GM12878 (cell line): ENCODE data around the gene AGAP1. TPM values are rescaled to one million over a fixed set of nuclear protein-coding genes. Genes with fewer than 3 reads are reported as not detected.

Source experiments
- ATAC-seq: fragments of 200-7000 bp; cut with Tn5 transposase; 3 replicates; pipeline ENCODE4 v1.9.1; 2020; ENCODE audit warnings: mild to moderate bottlenecking, moderate library complexity
- BruUV-seq: library from RNA; stranded (reverse); fragments of 400-500 nt; replicated peaks from 2 replicates; lab custom pipeline; 2021; lab: Mats Ljungman, UMichigan
- CTCF ChIA-PET: fragments of 300-600 bp; sonication (Branson Sonifier 250); formaldehyde crosslinking; extraction: SDS; loops from one replicate; lab custom pipeline; 2021; ENCODE audit warnings: inconsistent platforms; lab: Yijun Ruan, JAX
- POLR2A ChIA-PET: fragments of 350-600 bp; formaldehyde crosslinking; extraction: SDS; loops from one replicate; lab custom pipeline; 2021; ENCODE audit warnings: inconsistent platforms; lab: Charles Lee
- RAD21 ChIA-PET: fragments of 300-600 bp; sonication (Branson Sonifier 250); formaldehyde crosslinking; loops from one replicate; lab custom pipeline; 2023; ENCODE audit warnings: antibody characterized with exemption; ENCODE audit not compliant: unreplicated experiment; lab: Charles Lee
- SMC1A ChIA-PET: fragments of 300-600 bp; sonication (Branson Sonifier 250); formaldehyde crosslinking; loops from one replicate; lab custom pipeline; 2023; ENCODE audit not compliant: unreplicated experiment, uncharacterized antibody; lab: Charles Lee
- DNase-seq: peaks from one replicate; pipeline ENCODE4 v3.0.0-alpha.2; 2011; ENCODE audit warnings: low read depth, low spot score
- FAIRE-seq: peaks from 3 replicates; lab custom pipeline; 2011; peaks lifted over from hg19 to GRCh38; lab: Jason Lieb, UNC
- H2AFZ ChIP-seq: 2 replicates; pipeline ENCODE4 v1.6.0; 2011; ENCODE audit warnings: low read depth, low read length, control low read depth; ENCODE audit not compliant: control insufficient read depth
- H3K27ac ChIP-seq: 2 replicates; pipeline ENCODE4 v1.5.1; 2011; ENCODE audit warnings: control low read depth; ENCODE audit not compliant: control insufficient read depth, insufficient read depth
- H3K27me3 ChIP-seq, 2 experiments: replicated peaks in 1 of 2; 2 replicates each; pipeline versions ENCODE4 v1.6.0 to v1.6.1; 2011; ENCODE audit warnings: low read length in 1 of 2; ENCODE audit not compliant: control insufficient read depth in 2 of 2, insufficient read depth in 2 of 2
- H3K36me3 ChIP-seq, 2 experiments: 2 replicates each; pipeline ENCODE4 v1.5.1; 2011; ENCODE audit warnings: low read length in 1 of 2; ENCODE audit not compliant: control insufficient read depth in 2 of 2, insufficient read depth in 2 of 2
- H3K4me1 ChIP-seq: 2 replicates; pipeline ENCODE4 v1.6.1; 2011; ENCODE audit warnings: mild to moderate bottlenecking, low read length, moderate library complexity, mixed read lengths; ENCODE audit not compliant: control insufficient read depth, insufficient read depth
- H3K4me2 ChIP-seq: 2 replicates; pipeline ENCODE4 v1.6.0; 2011; ENCODE audit warnings: control low read depth; ENCODE audit not compliant: control insufficient read depth, insufficient read depth
- H3K4me3 ChIP-seq: fragments of 200-600 bp; sonication (generic); 2 replicates; pipeline ENCODE4 v1.5.1; 2016
- H3K79me2 ChIP-seq: 2 replicates; pipeline ENCODE4 v1.6.0; 2011; ENCODE audit warnings: low read length; ENCODE audit not compliant: control insufficient read depth, insufficient read depth
- H3K9ac ChIP-seq: 2 replicates; pipeline ENCODE4 v1.8.0; 2011; ENCODE audit warnings: low read length, control low read depth, mixed read lengths; ENCODE audit not compliant: control insufficient read depth, insufficient read depth
- H3K9me3 ChIP-seq: replicated peaks from 3 replicates; pipeline ENCODE4 v1.5.1; 2011; ENCODE audit warnings: mild to moderate bottlenecking, low read length; ENCODE audit not compliant: control insufficient read depth, insufficient read depth
- H4K20me1 ChIP-seq: 2 replicates; pipeline ENCODE4 v1.6.0; 2011; ENCODE audit not compliant: control insufficient read depth, insufficient read depth
- ATF2 ChIP-seq: IDR thresholded peaks from 2 replicates; pipeline ENCODE4 v1.6.1; 2012; ENCODE audit warnings: low read length, inconsistent platforms
- BHLHE40 ChIP-seq, 2 experiments: fragments of 450-650 bp in 1 of 2; IDR thresholded peaks; 2 replicates each; pipeline ENCODE4 v1.6.1; 2011 to 2017; ENCODE audit warnings: low read depth in 2 of 2, borderline replicate concordance in 1 of 2, improper control_type of control experiment in 1 of 2, low read length in 1 of 2, mild to moderate bottlenecking in 1 of 2
- BMI1 ChIP-seq: fragments of 450-650 bp; IDR thresholded peaks from 2 replicates; pipeline ENCODE4 v1.6.1; 2016; ENCODE audit warnings: mild to moderate bottlenecking, moderate library complexity, borderline replicate concordance
- DPF2 ChIP-seq: fragments of 450-650 bp; IDR thresholded peaks from 2 replicates; pipeline ENCODE4 v1.6.1; 2017; ENCODE audit warnings: mild to moderate bottlenecking
- EP300 ChIP-seq, 2 experiments: fragments of 150-350 bp in 1 of 2; IDR thresholded peaks; 2 replicates each; pipeline ENCODE4 v1.6.1; 2011 to 2012; ENCODE audit warnings: low read depth in 2 of 2, low read length in 2 of 2, borderline replicate concordance in 1 of 2, improper control_type of control experiment in 1 of 2, inconsistent platforms in 1 of 2; ENCODE audit not compliant: control insufficient read depth in 1 of 2
- ETV6 ChIP-seq, 2 experiments: fragments of 450-650 bp in 1 of 2; IDR thresholded peaks in 1 of 2; conservative IDR thresholded peaks in 1 of 2; 2 replicates each; pipeline ENCODE4 v1.6.1; 2014; ENCODE audit warnings: antibody characterized with exemption in 1 of 2, borderline replicate concordance in 1 of 2, low read depth in 1 of 2, mild to moderate bottlenecking in 1 of 2, moderate library complexity in 1 of 2
- IKZF1 ChIP-seq: fragments of 450-650 bp; conservative IDR thresholded peaks from 2 replicates; pipeline ENCODE4 v1.6.1; 2017; ENCODE audit warnings: antibody characterized with exemption, mild to moderate bottlenecking
- IRF3 ChIP-seq: fragments of 450-650 bp; IDR thresholded peaks from 2 replicates; pipeline ENCODE4 v1.6.1; 2014; ENCODE audit warnings: mild to moderate bottlenecking
- IRF4 ChIP-seq: IDR thresholded peaks from 2 replicates; pipeline ENCODE4 v1.6.1; 2011; ENCODE audit warnings: low read depth, low read length
- RELA ChIP-seq: fragments of 450-650 bp; IDR thresholded peaks from 2 replicates; pipeline ENCODE4 v1.8.0; 2014; ENCODE audit warnings: borderline replicate concordance; ENCODE audit not compliant: partially characterized antibody
- REST ChIP-seq: IDR thresholded peaks from 2 replicates; pipeline ENCODE4 v1.6.1; 2012; ENCODE audit warnings: mild to moderate bottlenecking, low read depth, low read length
- SMAD1 ChIP-seq: fragments of 450-650 bp; IDR thresholded peaks from 2 replicates; pipeline ENCODE4 v1.6.1; 2018; ENCODE audit warnings: mild to moderate bottlenecking, low read depth; ENCODE audit not compliant: partially characterized antibody
- SPI1 ChIP-seq: IDR thresholded peaks from 2 replicates; pipeline ENCODE4 v1.6.1; 2011; ENCODE audit warnings: low read depth, mild to moderate bottlenecking, low read length, moderate library complexity, borderline replicate concordance; ENCODE audit not compliant: insufficient read depth
- SREBF1 ChIP-seq: IDR thresholded peaks from 2 replicates; pipeline ENCODE4 v1.6.1; 2012; ENCODE audit warnings: mild to moderate bottlenecking, low read length
- TBL1XR1 ChIP-seq: IDR thresholded peaks from 2 replicates; pipeline ENCODE4 v1.6.1; 2012; ENCODE audit warnings: low read depth, low read length, improper control_type of control experiment
- TCF3 ChIP-seq: IDR thresholded peaks from 2 replicates; pipeline ENCODE4 v1.6.1; 2012; ENCODE audit warnings: low read depth, mild to moderate bottlenecking, low read length, borderline replicate concordance; ENCODE audit not compliant: insufficient read depth
- TCF7 ChIP-seq: IDR thresholded peaks from 2 replicates; pipeline ENCODE4 v1.6.1; 2014; ENCODE audit warnings: antibody characterized with exemption, borderline replicate concordance
- ZNF217 ChIP-seq: fragments of 450-650 bp; IDR thresholded peaks from 2 replicates; pipeline ENCODE4 v1.6.1; 2017; ENCODE audit warnings: antibody characterized with exemption, mild to moderate bottlenecking
- WGBS: methylation state at CpG from one replicate; pipeline ENCODE4 v1.1.6; 2016; ENCODE audit warnings: low lambda C conversion rate; ENCODE audit not compliant: insufficient replicate concordance, insufficient coverage; ENCODE audit errors: missing lambda C conversion rate; 5-methylcytosine and 5-hydroxymethylcytosine counted together
- in situ Hi-C: fragments of 300-500 bp; cut with MboI; formaldehyde crosslinking; loops from 9 replicates; pipeline ENCODE4 v1.14.3; 2018; ENCODE audit warnings: mixed read lengths
- intact Hi-C: fragments of 100-400 bp; cut with micrococcal nuclease; formaldehyde crosslinking; loops from one replicate; pipeline ENCODE4 v1.14.2; 2022; ENCODE audit not compliant: unreplicated experiment
- polyA plus RNA-seq, 11 experiments: library from polyadenylated mRNA; depleted of rRNA in 4 of 11; unstranded in 6 of 11; stranded (reverse) in 5 of 11; fragments of >200 nt; fragmentation: Nextera tagmentation in 4 of 11; fragmentation: Illumina TruSeq in 1 of 11; extraction: Ambion mirVana in 4 of 11; extraction: Trizol in 1 of 11; gene quantifications; 1 replicate in 1 of 11; 2 replicates in 10 of 11; pipeline versions ENCODE4 v1.2.1 to v1.2.3, GENCODE V29; 2011 to 2016; ENCODE audit warnings: inconsistent platforms in 2 of 11, missing spikeins in 2 of 11, low read depth in 1 of 11
- total RNA-seq, 4 experiments: library from RNA; depleted of rRNA in 3 of 4; stranded (reverse); fragments of >200 nt in 3 of 4; fragmentation: Illumina TruSeq in 1 of 4; extraction: Trizol in 1 of 4; gene quantifications; 2 replicates each; pipeline versions ENCODE4 v1.2.1 to v1.2.3, GENCODE V29; 2013 to 2021

AGAP1 gene
- total and polyA plus RNA-seq, 10 of the 15 experiments (the other 5 are each of a cell fraction or from before 2014, with no cell fraction given) = 0.05 to 0.15 (median 0.06) TPM; not detected in 7

- TF ChIP-seq REST (no peak), IRF3 (no peak), BHLHE40 (IDR thresholded peaks at IDR 0.05; ENCODE audit: borderline replicate concordance in 1 of 2, low read depth in 2 of 2, low read length in 1 of 2) (no peak), RELA (no peak), IKZF1 (no peak), SREBF1 (no peak)
Measured at GRCh38 chr2:236119003-236119402, 625.2 kb downstream of the AGAP1 start (continued).

- in situ Hi-C loops = no loop called here
- H3K9ac ChIP-seq = no peak overlapping the region
- H3K27me3 ChIP-seq = no peaks in the 10 kb centered on the region; a peak in 2 of 4 replicates
- no peak overlapping the region for H3K4me3 ChIP-seq
- RAD21 ChIA-PET = no interaction called here
- H3K4me1 ChIP-seq = no peaks in the 10 kb centered on the region
- ATAC-seq (no peak), DNase-seq (no peak), FAIRE-seq (no peak)
- CTCF ChIA-PET = no interaction called here
- H3K79me2 ChIP-seq = no peaks in the 10 kb centered on the region
- no peaks in the 10 kb centered on the region for H3K9me3 ChIP-seq
- no peak overlapping the region for H2AFZ ChIP-seq
- BruUV-seq = no TSS peak
- POLR2A ChIA-PET = no interaction called here
- no peak overlapping the region for H3K27ac ChIP-seq
- no peak overlapping the region for H3K4me2 ChIP-seq
- H4K20me1 ChIP-seq = no peaks in the 10 kb centered on the region
- intact Hi-C loops = no loop called here
- SMC1A ChIA-PET = no interaction called here
- WGBS = 34% methylated on average over 13 of the region's 13 CpGs
- H3K36me3 ChIP-seq = no peaks in the 10 kb centered on the region
- TF ChIP-seq SPI1 (no peak), IRF4 (no peak), ZNF217 (no peak), ATF2 (no peak), BMI1 (no peak), TBL1XR1 (no peak), DPF2 (no peak), SMAD1 (no peak), RELA (no peak), EP300 (IDR thresholded peaks at IDR 0.05; ENCODE audit: borderline replicate concordance in 1 of 2, control insufficient read depth in 1 of 2, low read depth in 2 of 2, low read length in 2 of 2) (no peak), ETV6 (conservative IDR thresholded peaks at IDR 0.05 in 1 of 2, IDR thresholded peaks at IDR 0.05 in 1 of 2; ENCODE audit: borderline replicate concordance in 1 of 2, low read depth in 1 of 2) (no peak), TCF3 (no peak), TCF7 (no peak)
Measured at GRCh38 chr2:236119476-236119875, 625.6 kb downstream of the AGAP1 start.
